GM19397 (cell line): ENCODE measurements around the gene ACSM5.
"Not testable (repeated sequence)": the region's sequence is repeated elsewhere in the genome, so short reads cannot be mapped to it uniquely, and the experiment has no call there.

ENCODE experiments used
- ATAC-seq: cut with Tn5 transposase; IDR thresholded peaks from one replicate; pipeline ENCODE4 v1.9.1; 2021; ENCODE audit warnings: mild to moderate bottlenecking, moderate library complexity; ENCODE audit not compliant: unreplicated experiment

The ACSM5 gene

DNA sequence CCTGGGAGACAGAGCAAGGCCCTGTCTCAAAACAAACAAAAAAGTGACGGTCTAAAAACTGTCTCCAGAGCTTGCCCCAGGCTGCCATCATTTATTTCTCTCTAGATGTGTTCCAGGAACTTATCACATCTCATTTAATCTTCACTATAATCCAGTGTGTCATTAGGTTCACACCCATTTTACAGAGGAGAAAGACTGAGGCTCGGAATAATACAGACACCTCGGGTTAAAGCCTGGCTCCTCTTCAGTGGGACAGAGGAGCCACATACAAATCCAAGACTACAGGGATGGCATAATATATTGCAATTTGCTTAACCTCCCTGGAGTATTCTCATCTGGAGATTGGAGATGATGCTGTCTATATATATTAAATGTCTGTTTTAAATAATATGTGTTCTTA lies 10.7 kb upstream of the ACSM5 start:
- ATAC-seq: no peak

DNA sequence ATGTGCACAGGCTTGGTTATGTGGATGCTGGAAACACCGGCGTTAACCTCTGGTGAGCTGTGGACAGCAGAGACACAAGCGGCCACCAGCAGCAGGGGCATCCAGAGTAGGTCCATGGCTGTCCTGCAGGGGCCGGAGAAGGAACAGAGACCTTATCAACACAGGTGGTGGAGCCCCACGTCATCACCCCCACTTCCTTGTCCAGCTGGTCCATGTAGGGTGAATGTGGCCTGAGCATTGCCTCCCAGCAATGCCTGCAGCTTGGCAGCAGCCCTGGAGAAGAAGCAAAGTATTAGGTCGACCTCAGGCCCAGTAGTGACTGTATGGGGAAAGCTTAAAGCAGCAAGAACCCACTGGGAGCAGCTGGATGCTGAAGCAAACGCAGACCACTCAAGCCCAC lies 10.1 kb upstream of the ACSM5 start:
- ATAC-seq: no peak

DNA sequence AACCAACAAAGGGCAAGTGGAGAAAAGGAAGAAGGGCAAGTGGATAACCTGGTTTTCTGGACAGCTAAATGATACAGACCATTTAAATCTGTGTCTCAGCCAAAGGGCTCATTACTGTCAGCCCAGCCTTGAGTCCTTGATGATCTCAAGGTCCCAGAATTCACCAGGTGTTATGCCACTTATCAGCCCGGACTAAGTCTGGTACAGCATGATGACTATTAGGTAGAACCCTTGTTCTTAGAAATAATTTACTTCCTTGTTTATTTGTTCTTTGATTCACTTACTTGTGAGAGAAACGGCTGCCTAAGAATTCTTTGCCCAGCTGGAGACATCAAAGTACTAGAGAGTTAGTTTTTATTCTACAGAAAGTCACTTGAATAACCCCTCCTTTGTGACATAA lies 8.3 kb upstream of the ACSM5 start:
- ATAC-seq: no peak

DNA sequence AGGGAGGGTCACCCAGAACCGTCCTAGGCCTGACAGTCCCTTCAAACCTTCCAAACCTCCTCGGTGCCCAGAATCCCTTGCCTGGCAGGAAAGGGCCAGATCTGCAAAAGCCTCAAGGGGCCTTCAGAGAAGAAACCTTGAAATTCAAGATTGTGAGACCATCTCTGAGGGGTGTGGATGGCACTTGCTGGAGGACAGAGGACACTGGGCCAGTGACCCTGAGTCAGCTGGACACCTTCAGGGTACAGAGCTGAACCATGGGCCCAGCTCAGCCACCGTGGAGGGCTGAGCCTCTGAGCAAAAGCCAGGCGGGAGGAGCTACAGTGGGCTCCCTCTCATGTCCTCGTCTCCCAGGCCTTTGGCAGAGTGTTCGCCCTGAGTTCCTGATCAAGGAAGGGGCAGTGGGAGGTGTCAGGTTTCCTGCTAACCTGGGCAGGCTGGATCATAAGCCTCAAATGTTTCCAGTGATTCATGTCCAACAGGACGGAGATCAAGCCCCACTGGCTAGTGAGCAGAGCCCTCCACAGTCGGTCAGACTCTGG lies 7.8 kb upstream of the ACSM5 start:
- no peak for ATAC-seq

DNA sequence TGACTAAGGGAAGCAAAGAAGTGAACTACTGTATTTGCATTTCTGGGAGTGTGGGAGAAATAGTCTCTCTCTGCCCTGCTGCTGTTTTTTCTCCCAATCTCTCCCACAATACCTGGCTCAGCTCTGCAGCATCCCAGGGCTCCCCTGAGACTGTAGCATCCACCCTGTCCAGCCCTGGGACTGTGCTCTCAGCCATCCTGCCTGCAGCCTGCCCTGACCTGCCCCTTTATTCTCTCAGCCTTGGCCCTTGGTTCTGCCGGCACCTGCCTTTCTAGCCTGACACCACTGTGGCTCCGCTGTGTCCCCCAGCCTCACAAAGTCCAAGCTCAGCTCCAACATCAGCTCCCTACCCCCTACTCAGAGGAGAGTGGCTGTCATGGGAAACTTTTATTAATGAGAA lies 6.7 kb upstream of the ACSM5 start:
- ATAC-seq: no peak

DNA sequence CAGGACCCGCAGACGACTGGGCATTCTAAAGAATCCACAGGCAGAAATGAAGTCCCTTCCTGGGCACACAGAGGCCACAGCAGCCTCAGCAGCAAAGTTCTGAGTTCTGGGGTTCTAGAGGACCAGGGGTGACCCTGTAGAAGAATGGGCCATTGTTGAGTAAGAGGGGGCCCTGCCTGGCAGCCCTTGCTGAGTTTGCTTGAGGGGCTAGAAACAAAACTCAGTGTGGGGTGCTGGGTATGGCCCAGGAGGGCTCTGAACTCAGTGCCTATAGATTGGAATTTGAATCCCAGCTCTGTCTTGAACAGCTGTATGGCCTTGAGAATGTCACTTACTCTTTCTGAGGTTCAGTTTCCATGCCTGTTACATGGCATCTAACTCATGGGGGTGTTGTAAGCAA lies 4.7 kb upstream of the ACSM5 start, which contains the start of gene PDILT:
Gene PDILT (minus strand): TSS at position 101 of the 400 bp plus-strand sequence. CDS start 5,437 bp downstream, outside the sequence.
- ATAC-seq: no peak

DNA sequence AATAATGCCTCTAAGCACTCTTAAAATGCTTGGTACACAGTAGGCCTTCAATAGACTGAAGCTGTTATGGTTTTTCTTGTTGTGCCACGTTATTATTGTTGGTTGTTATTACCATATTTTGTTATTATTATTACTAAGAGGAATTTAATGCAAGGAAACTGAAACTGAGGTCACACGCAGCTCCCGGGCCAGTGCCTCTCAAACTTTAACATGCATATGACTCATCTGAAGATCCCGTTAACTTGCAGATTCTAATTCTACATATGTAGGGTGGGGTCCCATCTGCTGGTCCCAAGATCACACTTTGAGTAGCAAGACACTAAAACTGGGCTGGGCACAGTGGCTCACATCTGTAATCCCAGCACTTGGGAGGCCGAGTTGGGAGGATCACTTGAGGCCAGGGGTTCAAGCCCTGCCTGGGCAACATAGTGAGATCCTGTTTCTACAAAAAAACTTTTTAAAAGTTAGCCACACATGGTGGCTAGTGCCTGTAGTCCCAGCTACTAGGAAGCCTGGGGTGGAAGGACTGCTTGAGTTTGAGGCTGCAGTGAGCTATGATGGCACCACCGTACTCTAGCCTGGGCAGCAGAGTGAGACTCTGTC lies 888 bp downstream of the ACSM5 start:
- no peak for ATAC-seq

DNA sequence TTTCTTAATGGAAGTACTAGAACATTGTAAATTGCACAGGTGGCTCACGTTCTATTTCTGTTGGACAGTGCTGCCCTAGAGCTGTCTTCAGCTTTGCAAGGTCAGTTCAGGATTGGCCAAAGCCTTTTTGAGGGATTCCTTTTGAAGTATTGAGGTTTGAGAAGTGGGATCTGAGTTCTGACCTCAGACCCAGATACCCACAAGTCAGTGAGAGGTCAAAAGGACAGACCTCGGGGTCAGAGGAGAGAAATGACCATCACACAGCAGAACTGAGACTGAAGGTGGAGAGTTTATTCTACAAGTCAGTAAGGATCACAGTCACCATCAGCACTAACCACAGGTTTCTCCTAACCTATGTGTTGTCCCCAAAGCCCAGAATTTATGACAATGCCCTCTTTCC lies 1.7 kb downstream of the ACSM5 start:
- ATAC-seq: no peak

DNA sequence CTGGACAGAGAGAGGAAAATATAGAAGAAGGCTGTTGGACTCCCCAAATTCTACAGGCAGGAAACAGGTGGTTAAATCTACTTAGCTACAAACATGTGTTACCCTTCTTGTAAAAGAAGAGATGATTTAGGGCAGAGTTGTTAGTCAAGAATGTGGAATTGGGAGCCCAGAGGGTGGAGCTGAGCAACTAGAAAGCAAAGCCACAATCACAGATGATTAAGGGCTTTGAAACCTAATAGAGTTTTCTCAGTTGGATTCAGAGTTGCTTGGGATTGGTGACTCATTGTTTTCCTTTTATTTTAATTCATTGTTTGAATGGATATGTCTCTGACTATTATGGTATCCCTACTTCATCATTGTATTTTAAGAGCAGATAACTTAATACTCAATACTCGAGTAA lies 6.2 kb downstream of the ACSM5 start:
- ATAC-seq: no peak

DNA sequence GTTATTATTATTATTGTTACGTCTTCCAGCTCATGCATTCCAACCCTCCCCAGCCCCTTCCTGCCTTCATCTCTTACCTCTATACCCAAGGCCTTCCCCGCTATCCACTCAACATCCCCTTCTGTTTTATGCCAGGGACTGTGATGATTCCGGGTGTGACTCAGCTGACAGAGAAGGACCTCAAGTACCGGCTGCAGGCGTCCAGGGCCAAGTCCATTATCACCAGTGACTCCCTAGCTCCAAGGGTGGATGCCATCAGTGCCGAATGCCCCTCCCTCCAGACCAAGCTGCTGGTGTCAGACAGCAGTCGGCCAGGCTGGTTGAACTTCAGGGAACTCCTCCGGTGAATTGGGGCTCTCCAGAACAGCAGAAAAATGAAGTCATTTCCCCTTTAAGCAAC lies 9.8 kb downstream of the ACSM5 start:
- not testable (repeated sequence) for ATAC-seq

DNA sequence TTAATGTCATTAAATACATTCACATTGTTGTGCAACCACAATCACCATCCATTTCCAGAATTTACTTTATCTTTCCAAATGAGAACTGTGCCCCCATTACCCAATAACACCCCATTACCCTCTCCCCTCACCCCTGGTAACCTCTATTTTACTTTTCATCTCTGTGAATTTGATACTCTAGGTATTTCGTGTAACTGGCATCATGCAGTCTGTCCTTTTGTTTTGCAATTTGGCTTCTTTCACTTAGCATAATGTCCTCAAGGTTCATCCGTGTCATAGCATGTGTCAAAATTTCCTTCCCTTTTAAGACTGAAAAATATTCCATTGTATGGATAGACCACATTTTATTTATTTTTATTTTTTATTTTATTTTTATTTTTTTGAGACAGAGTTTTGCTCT lies 12.4 kb downstream of the ACSM5 start:
- ATAC-seq: not testable (repeated sequence)

DNA sequence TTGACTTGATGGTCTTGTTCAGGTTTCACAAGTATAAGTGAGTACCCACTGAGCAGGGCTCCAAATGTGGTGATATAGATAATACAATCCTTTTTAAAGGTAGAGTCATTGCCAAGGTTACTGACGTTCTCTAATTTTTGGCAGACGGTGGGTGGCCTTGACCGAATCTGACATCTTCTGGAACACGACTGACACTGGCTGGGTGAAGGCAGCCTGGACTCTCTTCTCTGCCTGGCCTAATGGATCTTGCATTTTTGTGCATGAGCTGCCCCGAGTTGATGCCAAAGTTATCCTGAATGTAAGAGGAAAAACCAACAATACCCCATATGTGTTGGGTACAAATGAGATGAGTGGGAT lies 14.4 kb downstream of the ACSM5 start:
- ATAC-seq: not testable (repeated sequence)

DNA sequence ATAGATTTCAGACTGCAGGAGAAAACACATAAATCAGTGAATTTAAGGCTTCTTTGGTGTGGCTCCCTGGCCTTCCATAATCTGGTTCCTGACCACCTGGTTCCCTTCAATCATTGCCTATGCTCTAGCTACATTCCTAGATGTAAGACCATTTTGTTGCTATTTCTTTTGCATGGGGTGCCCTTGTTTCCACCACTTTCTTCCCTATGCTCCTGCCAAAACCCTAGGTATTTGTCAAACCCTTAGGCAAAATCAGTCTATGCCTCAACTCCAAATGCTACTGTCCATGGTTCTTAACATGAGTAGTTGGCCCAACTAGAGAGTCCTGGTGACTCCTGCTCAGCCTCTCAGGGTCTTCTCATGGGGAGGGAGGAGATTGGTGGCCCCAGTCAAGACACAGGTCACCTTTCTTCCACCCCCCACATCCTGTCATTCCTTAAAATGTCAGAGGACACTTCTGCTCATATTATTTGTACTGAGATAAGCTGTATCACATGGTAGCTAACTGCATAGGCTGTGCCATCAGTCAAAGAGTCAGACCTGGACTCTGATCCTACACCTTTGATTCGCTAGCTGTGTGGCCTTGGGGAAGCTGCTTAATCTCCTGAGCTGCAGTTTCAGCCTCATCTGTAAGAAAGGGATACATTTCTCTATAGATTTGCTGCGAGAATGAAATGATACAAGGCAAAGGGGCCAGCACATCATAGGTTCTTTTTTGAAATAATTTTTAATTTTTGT lies 15.0 kb downstream of the ACSM5 start:
- ATAC-seq: no peak

DNA sequence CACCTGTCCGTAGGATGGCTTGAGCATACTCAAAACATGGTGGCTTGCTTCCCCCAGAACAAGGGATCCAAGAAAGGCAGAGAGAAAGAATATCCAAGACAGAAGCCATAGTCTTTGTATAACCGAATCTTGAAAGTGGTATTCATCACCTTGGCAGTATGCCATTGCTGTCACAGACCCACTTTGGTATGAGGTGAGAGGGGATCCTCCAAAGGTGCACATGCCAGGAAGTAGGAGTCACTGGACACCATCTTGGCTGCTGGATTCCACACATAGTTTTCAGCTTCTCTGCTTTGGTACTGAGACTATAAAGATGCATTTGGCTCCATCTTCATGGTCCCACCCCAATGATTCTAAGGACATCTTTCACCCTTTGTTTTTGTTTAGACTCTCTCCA lies 18.1 kb downstream of the ACSM5 start:
- not testable (repeated sequence) for ATAC-seq

DNA sequence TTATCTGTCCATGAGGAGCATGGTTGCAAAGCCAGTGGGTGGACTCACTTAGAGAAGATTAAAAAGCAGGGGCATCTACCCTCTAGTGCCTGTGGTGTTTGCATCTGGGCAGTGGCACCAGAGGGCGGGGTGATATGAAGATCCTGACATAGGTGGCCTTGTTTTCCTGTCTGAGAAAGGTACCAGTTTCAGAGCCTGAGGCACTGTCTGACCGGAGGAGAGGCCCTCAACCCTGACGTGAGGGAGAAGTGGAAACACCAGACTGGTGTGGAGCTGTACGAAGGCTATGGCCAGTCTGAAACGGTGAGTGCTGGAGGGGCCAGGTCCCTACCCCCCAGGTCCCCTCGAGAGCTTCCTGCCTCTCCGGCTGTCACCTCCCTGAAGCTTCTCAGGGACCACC lies 20.2 kb downstream of the ACSM5 start:
- not testable (repeated sequence) for ATAC-seq

DNA sequence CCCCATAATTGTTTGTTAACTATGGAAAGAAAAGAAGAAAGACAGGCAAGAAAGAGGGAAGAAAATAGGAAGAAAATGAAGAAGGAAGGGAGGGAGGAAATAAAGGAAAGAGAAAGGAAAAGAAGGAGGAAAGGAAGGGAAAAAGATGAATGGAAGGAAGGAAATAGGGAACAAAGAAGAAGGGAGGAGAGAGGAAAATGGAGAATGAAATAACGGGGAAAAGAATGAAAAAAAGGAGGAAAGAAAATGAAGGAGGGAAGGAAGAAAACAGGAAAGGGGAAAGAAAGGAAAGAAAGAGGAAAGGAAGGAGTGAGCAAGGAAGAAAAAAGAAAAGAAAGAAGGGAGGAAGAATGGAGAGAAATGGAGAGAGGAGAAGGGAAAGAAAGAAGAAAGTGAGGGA lies 21.1 kb downstream of the ACSM5 start:
- not testable (repeated sequence) for ATAC-seq

DNA sequence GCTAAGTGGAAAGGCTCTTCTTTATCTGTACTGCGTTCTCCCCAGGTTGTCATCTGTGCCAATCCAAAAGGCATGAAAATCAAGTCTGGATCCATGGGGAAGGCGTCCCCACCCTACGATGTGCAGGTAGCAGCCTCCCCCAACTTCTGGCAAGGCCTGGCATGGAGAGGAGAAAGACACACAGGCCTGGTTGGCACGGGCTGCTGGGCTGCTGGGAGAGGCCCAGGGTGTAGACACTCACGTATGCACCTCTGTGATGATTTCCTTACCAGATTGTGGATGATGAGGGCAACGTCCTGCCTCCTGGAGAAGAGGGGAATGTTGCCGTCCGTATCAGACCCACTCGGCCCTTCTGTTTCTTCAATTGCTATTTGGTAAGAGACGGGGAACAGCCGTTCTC lies 21.6 kb downstream of the ACSM5 start:
- no peak for ATAC-seq

DNA sequence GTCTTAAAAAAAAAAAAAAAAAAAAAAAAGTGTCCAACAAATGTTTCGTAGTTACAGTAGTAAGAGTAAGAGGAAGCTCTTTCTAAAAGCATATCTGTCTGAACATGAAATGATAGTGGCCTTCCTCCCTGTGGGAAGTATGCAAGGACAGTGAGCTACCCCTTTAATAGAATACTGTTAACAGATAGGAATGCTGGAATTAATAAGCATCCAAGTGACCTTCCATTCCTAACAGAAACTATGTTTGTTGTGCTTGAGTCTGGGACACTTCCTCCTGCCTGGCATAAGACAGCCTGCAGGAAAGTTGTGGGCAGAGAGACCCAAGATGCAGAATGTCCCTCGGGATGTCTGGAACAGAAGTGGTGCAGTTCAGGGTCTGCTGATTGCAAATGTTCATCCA lies 29.6 kb downstream of the ACSM5 start:
- ATAC-seq: not testable (repeated sequence)

DNA sequence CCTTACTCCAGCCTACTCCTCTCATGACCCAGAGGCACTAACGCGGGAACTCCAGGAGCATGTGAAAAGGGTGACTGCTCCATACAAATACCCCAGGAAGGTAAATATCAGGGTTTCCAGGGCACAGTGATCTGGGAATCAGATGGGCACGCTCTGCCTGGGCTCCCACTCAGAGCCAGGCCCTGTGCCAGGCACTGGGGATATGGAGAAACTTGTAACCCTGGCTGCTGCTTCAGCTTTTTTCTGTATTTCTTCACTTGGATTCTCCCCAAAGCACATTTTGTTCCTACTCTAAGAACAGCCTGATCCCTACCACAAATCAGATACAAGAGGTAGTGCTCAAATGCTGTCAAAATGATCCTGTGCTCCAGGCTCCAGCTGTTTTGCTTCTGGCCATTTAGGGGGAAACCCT lies 30.5 kb downstream of the ACSM5 start:
- ATAC-seq: not testable (repeated sequence)

DNA sequence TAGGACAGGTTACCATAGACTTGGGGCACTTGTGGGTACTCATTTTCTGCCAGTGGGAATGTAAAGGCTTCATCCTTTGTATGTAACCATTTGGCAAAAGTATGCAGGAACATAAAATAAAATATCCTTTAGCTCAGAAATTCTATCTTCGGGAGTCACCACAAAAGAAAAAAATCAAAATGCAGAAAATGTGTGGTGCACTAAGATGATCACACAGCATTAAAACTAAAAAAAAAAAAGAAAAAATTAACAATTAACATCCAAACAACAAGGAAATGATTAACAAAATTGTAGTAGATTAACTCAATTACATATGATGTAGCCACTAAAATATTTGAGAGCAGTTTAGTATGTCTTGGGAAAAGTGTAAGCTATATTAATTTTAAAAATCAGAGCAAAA lies 31.4 kb downstream of the ACSM5 start:
- ATAC-seq: not testable (repeated sequence)

DNA sequence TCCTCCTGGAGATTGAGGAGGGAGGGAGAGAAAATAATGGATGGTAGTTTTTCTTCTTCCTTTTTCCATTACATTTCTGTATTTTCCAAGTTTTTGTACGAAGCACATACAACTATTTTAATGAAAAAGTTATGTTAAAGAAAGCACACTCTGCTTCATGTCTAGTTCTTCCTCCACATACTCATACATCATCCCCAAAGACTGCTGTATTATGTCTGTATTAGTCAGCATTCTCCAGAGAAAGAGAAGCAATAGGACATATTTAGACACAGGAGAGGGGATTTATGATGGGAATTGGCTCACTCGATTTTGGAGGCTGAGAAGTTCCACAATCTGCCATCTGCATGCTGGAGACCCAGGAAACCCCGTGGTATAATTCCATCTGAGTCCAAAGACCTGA lies 31.9 kb downstream of the ACSM5 start:
- ATAC-seq: no peak

DNA sequence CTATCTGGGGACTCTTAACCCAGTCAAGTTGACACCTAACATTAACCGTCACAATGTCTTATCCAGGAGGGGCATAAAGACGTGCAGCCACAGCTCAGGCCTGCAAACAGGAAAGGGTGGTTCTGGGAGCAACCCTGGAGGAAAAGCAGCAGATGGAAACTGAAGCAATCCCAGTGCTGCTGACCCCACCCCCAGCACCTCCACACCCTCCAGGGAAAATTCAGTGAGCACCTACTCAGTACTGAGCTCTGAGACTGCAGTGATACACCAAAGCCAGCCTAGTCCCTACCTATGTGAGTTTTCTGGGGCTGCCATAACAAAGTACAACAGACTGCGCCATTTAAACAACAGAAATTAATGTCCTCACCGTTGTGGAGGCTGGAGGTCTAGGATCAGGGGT lies 32.5 kb downstream of the ACSM5 start:
- ATAC-seq: not testable (repeated sequence)
